Hepatocyte (in vitro differentiated cells): Measurements from ENCODE around the gene ENOSF1. TPM values are rescaled to one million over a fixed set of nuclear protein-coding genes. Genes with fewer than 3 reads are reported as not detected.

Source experiments
- DNase-seq: peaks from one replicate; pipeline ENCODE4 v3.0.0-alpha.2; 2016; ENCODE audit warnings: low spot score
- H2AFZ ChIP-seq: fragments of 200-600 bp; sonication (generic); 2 replicates; pipeline ENCODE4 v1.6.0; 2016; ENCODE audit warnings: antibody characterized with exemption, mild to moderate bottlenecking
- H3K27ac ChIP-seq: fragments of 200-600 bp; sonication (generic); 2 replicates; pipeline ENCODE4 v1.5.1; 2016; ENCODE audit warnings: mild to moderate bottlenecking
- H3K27me3 ChIP-seq: fragments of 200-600 bp; sonication (generic); 2 replicates; pipeline ENCODE4 v1.6.1; 2016
- H3K36me3 ChIP-seq: fragments of 200-600 bp; sonication (generic); replicated peaks from 2 replicates; pipeline ENCODE4 v1.5.1; 2016; ENCODE audit warnings: low read depth; ENCODE audit not compliant: insufficient read depth
- H3K4me1 ChIP-seq: fragments of 200-600 bp; sonication (generic); 2 replicates; pipeline ENCODE4 v1.5.1; 2016; ENCODE audit warnings: mild to moderate bottlenecking, moderate library complexity; ENCODE audit not compliant: insufficient read depth
- H3K4me2 ChIP-seq: fragments of 200-600 bp; sonication (generic); 2 replicates; pipeline ENCODE4 v1.6.0; 2016
- H3K4me3 ChIP-seq: fragments of 200-600 bp; sonication (generic); 2 replicates; pipeline ENCODE4 v1.5.1; 2016; ENCODE audit warnings: mild to moderate bottlenecking
- H3K79me2 ChIP-seq: fragments of 200-600 bp; sonication (generic); 2 replicates; pipeline ENCODE4 v1.6.0; 2017; ENCODE audit warnings: mild to moderate bottlenecking
- H3K9me2 ChIP-seq: fragments of 200-600 bp; sonication (generic); replicated peaks from 2 replicates; pipeline ENCODE4 v1.6.0; 2017; ENCODE audit warnings: mild to moderate bottlenecking; ENCODE audit not compliant: insufficient read depth
- H3K9me3 ChIP-seq: fragments of 200-600 bp; sonication (generic); 2 replicates; pipeline ENCODE4 v1.5.1; 2016; ENCODE audit warnings: low read depth, mild to moderate bottlenecking
- H4K20me1 ChIP-seq: fragments of 200-600 bp; sonication (generic); 2 replicates; pipeline ENCODE4 v1.6.0; 2016; ENCODE audit warnings: mild to moderate bottlenecking; ENCODE audit not compliant: insufficient read depth, poor library complexity, severe bottlenecking
- CTCF ChIP-seq: fragments of 200-600 bp; sonication (generic); IDR thresholded peaks from 2 replicates; pipeline ENCODE4 v1.5.1; 2016; ENCODE audit warnings: antibody characterized with exemption, mild to moderate bottlenecking; ENCODE audit not compliant: poor library complexity
- EZH2 ChIP-seq: fragments of 200-600 bp; sonication (generic); IDR thresholded peaks from 2 replicates; pipeline ENCODE4 v1.6.1; 2016; ENCODE audit warnings: antibody characterized with exemption, mild to moderate bottlenecking, borderline replicate concordance
- EZH2phosphoT487 ChIP-seq: fragments of 200-600 bp; sonication (generic); IDR thresholded peaks from one replicate; pipeline ENCODE4 v1.6.1; 2018; ENCODE audit warnings: antibody characterized with exemption, mild to moderate bottlenecking, low read depth, moderate library complexity; ENCODE audit not compliant: unreplicated experiment, severe bottlenecking
- WGBS: methylation state at CpG from one replicate; pipeline ENCODE4 v1.1.6; 2016; ENCODE audit warnings: low lambda C conversion rate; ENCODE audit errors: missing lambda C conversion rate; 5-methylcytosine and 5-hydroxymethylcytosine counted together
- polyA plus RNA-seq: library from polyadenylated mRNA; unstranded; fragments of >200 nt; fragmentation: Nextera tagmentation; extraction: Ambion mirVana; gene quantifications from 2 replicates; pipeline ENCODE4 v1.2.1, GENCODE V29; 2016
- total RNA-seq: library from RNA; depleted of rRNA; stranded (reverse); fragments of >200 nt; gene quantifications from 2 replicates; pipeline ENCODE4 v1.2.3, GENCODE V29; 2014

The ENOSF1 gene
- total and polyA plus RNA-seq, 2 experiments from 2014 or later = 41.6 to 44.5 TPM

GRCh38 chr18:750456-750855 lies 38.0 kb upstream of the ENOSF1 start:
- DNase-seq = no peak
- TF ChIP-seq EZH2 (no peak), EZH2phosphoT487 (no peak), CTCF (no peak)

GRCh38 chr18:744832-745597 lies 32.6 kb upstream of the ENOSF1 start:
- Histone ChIP-seq H3K4me3 (no peak overlapping the region), H3K9me3 (no peaks in the 10 kb centered on the region), H3K4me1 (no peaks in the 10 kb centered on the region), H3K27me3 (no peaks in the 10 kb centered on the region), H4K20me1 (no peaks in the 10 kb centered on the region), H2AFZ (no peak overlapping the region), H3K79me2 (no peaks in the 10 kb centered on the region), H3K9me2 (no peaks in the 10 kb centered on the region), H3K4me2 (no peak overlapping the region), H3K36me3 (no peaks in the 10 kb centered on the region), H3K27ac (no peak overlapping the region)
- WGBS = 95% methylated on average over 2 of the region's 2 CpGs
- no peak for DNase-seq
- TF ChIP-seq CTCF (no peak), EZH2phosphoT487 (no peak)

More at GRCh38 chr18:750456-750855, 38.0 kb upstream of the ENOSF1 start:
- WGBS = 100% methylated on average over 1 of the region's 1 CpG
- Histone ChIP-seq H3K27ac (no peak overlapping the region), H3K4me1 (no peaks in the 10 kb centered on the region), H3K4me3 (no peak overlapping the region), H3K36me3 (no peaks in the 10 kb centered on the region), H2AFZ (no peak overlapping the region), H3K27me3 (no peaks in the 10 kb centered on the region), H4K20me1 (no peaks in the 10 kb centered on the region), H3K4me2 (no peak overlapping the region), H3K9me2 (no peaks in the 10 kb centered on the region), H3K79me2 (peaks cover 3% of the 10 kb centered on the region), H3K9me3 (no peaks in the 10 kb centered on the region)

- no peaks in the 10 kb centered on the region for H3K4me1 ChIP-seq
These were observed 29.6 kb upstream of the ENOSF1 start for GRCh38 chr18:741931-742512.

More at GRCh38 chr18:741931-742512, 29.6 kb upstream of the ENOSF1 start:
- DNase-seq = peak; percentile 16
- no peaks in the 10 kb centered on the region for H4K20me1 ChIP-seq
- H3K4me3 ChIP-seq = no peak overlapping the region
- H2AFZ ChIP-seq = no peak overlapping the region
- no peak overlapping the region for H3K4me2 ChIP-seq
- TF ChIP-seq EZH2 (no peak), CTCF (peak; percentile 78)
- no peak overlapping the region for H3K27ac ChIP-seq
- no peaks in the 10 kb centered on the region for H3K9me2 ChIP-seq
- no peaks in the 10 kb centered on the region for H3K9me3 ChIP-seq
- H3K27me3 ChIP-seq = no peaks in the 10 kb centered on the region
- H3K36me3 ChIP-seq = no peaks in the 10 kb centered on the region
- no peaks in the 10 kb centered on the region for H3K79me2 ChIP-seq
